ENCODE data around the gene GOLGA3.

DNA sequence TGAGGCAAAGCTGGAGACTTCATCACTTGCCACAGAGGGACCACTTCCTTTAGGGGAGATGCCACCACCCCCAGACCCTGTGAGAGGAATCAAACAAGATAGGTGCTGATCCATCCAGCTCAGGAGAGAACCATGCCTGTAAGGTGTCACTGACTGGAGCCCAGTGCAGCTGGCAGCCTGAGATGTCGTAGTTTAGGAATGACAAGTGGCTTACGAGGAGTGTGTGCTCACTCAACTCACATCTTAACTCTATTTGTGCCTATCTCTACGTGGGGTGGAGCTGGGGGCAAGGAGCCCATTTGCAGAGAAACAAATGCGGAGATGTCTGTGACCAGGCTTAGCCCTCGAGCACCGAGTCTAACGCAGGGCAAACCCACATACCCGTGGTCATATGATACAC lies 32.9 kb upstream of the GOLGA3 start:
- TF ChIP-seq TAF1 (conservative IDR thresholded peaks at IDR 0.05): no peak
- TF ChIP-seq EGR1 (IDR thresholded peaks at IDR 0.05; ENCODE audit: low read depth in 2 of 2): no peak
- no peak for TF ChIP-seq CTCF (IDR thresholded peaks at IDR 0.05; ENCODE audit: low read depth, low read length, missing input control)
- TF ChIP-seq SP1 (IDR thresholded peaks at IDR 0.05): no peak
- TF ChIP-seq, protein P1, sequence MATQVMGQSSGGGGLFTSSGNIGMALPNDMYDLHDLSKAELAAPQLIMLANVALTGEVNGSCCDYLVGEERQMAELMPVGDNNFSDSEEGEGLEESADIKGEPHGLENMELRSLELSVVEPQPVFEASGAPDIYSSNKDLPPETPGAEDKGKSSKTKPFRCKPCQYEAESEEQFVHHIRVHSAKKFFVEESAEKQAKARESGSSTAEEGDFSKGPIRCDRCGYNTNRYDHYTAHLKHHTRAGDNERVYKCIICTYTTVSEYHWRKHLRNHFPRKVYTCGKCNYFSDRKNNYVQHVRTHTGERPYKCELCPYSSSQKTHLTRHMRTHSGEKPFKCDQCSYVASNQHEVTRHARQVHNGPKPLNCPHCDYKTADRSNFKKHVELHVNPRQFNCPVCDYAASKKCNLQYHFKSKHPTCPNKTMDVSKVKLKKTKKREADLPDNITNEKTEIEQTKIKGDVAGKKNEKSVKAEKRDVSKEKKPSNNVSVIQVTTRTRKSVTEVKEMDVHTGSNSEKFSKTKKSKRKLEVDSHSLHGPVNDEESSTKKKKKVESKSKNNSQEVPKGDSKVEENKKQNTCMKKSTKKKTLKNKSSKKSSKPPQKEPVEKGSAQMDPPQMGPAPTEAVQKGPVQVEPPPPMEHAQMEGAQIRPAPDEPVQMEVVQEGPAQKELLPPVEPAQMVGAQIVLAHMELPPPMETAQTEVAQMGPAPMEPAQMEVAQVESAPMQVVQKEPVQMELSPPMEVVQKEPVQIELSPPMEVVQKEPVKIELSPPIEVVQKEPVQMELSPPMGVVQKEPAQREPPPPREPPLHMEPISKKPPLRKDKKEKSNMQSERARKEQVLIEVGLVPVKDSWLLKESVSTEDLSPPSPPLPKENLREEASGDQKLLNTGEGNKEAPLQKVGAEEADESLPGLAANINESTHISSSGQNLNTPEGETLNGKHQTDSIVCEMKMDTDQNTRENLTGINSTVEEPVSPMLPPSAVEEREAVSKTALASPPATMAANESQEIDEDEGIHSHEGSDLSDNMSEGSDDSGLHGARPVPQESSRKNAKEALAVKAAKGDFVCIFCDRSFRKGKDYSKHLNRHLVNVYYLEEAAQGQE (IDR thresholded peaks at IDR 0.05): no peak
